Mononuclear cell (primary cell): ENCODE measurements around the gene C9. TPM values are rescaled to one million over a fixed set of nuclear protein-coding genes. Genes with fewer than 3 reads are reported as not detected.
"Not testable (repeated sequence)": the region's sequence is repeated elsewhere in the genome, so short reads cannot be mapped to it uniquely, and the experiment has no call there.

Experiments used
- H3K27me3 ChIP-seq: 2 replicates; pipeline ENCODE4 v1.6.0; 2011; ENCODE audit warnings: low read length, control low read depth; ENCODE audit not compliant: insufficient read depth
- H3K4me1 ChIP-seq: 2 replicates; pipeline ENCODE4 v1.5.1; 2011; ENCODE audit warnings: mild to moderate bottlenecking, low read length, control low read depth; ENCODE audit not compliant: insufficient read depth
- H3K4me3 ChIP-seq: 2 replicates; pipeline ENCODE4 v1.5.1; 2011; ENCODE audit warnings: mild to moderate bottlenecking, low read length, moderate library complexity
- H3K9me3 ChIP-seq: 2 replicates; pipeline ENCODE4 v1.5.1; 2011; ENCODE audit warnings: low read depth, mild to moderate bottlenecking, control low read depth, low read length
- total RNA-seq: library from RNA; depleted of rRNA; stranded (reverse); fragments of >200 nt; gene quantifications from one replicate; pipeline ENCODE4 v1.2.3, GENCODE V29; 2012

The C9 gene
- total RNA-seq, 1 donor: not detected

GRCh38 chr5:39272869-39273231 is 91.4 kb downstream of the C9 start:
- peaks cover 64% of the 10 kb centered on the region for H3K4me1 ChIP-seq
- H3K9me3 ChIP-seq, H3K27me3 ChIP-seq: not testable (repeated sequence)
- peak overlapping the region; percentile 23 for H3K4me3 ChIP-seq

GRCh38 chr5:39270225-39270848 is 94.0 kb downstream of the C9 start:
- no peaks in the 10 kb centered on the region for H3K9me3 ChIP-seq
- H3K4me3 ChIP-seq: peak overlapping the region; percentile 35
- H3K4me1 ChIP-seq: peaks cover 82% of the 10 kb centered on the region
- no peaks in the 10 kb centered on the region for H3K27me3 ChIP-seq

GRCh38 chr5:39267186-39267585 is 97.1 kb downstream of the C9 start:
- Histone ChIP-seq H3K27me3 (no peaks in the 10 kb centered on the region), H3K9me3 (no peaks in the 10 kb centered on the region), H3K4me1 (peaks cover 89% of the 10 kb centered on the region), H3K4me3 (no peak overlapping the region)

GRCh38 chr5:39266442-39266841 is 97.9 kb downstream of the C9 start:
- Histone ChIP-seq H3K4me1 (peaks cover 84% of the 10 kb centered on the region), H3K4me3 (no peak overlapping the region), H3K9me3 (no peaks in the 10 kb centered on the region), H3K27me3 (no peaks in the 10 kb centered on the region)

- no peak overlapping the region for H3K4me3 ChIP-seq
- H3K27me3 ChIP-seq: no peaks in the 10 kb centered on the region
- H3K4me1 ChIP-seq: peaks cover 70% of the 10 kb centered on the region
Measured at GRCh38 chr5:39264528-39264927, 99.8 kb downstream of the C9 start.

GRCh38 chr5:39262981-39263380 is 101.3 kb downstream of the C9 start:
- no peaks in the 10 kb centered on the region for H3K9me3 ChIP-seq
- H3K4me1 ChIP-seq: peaks cover 67% of the 10 kb centered on the region
- H3K4me3 ChIP-seq: no peak overlapping the region
- no peaks in the 10 kb centered on the region for H3K27me3 ChIP-seq

More at GRCh38 chr5:39264528-39264927, 99.8 kb downstream of the C9 start:
- H3K9me3 ChIP-seq: no peaks in the 10 kb centered on the region

- Histone ChIP-seq H3K4me3 (no peak overlapping the region), H3K4me1 (peaks cover 69% of the 10 kb centered on the region), H3K9me3 (no peaks in the 10 kb centered on the region)
Measured at GRCh38 chr5:39260095-39260494, 104.2 kb downstream of the C9 start.

GRCh38 chr5:39257554-39257953 is 106.7 kb downstream of the C9 start:
- no peaks in the 10 kb centered on the region for H3K27me3 ChIP-seq
- H3K4me3 ChIP-seq: no peak overlapping the region
- no peaks in the 10 kb centered on the region for H3K9me3 ChIP-seq

More at GRCh38 chr5:39260095-39260494, 104.2 kb downstream of the C9 start:
- no peaks in the 10 kb centered on the region for H3K27me3 ChIP-seq

GRCh38 chr5:39256477-39257235 is 107.6 kb downstream of the C9 start:
- Histone ChIP-seq H3K4me1 (peaks cover 50% of the 10 kb centered on the region), H3K27me3 (no peaks in the 10 kb centered on the region), H3K9me3 (no peaks in the 10 kb centered on the region), H3K4me3 (no peak overlapping the region)

More at GRCh38 chr5:39257554-39257953, 106.7 kb downstream of the C9 start:
- peaks cover 52% of the 10 kb centered on the region for H3K4me1 ChIP-seq

GRCh38 chr5:39255406-39255805 is 108.9 kb downstream of the C9 start:
- Histone ChIP-seq H3K4me3 (no peak overlapping the region), H3K27me3 (no peaks in the 10 kb centered on the region), H3K9me3 (peaks cover 3% of the 10 kb centered on the region), H3K4me1 (peaks cover 47% of the 10 kb centered on the region)

- peaks cover 47% of the 10 kb centered on the region for H3K4me1 ChIP-seq
- no peaks in the 10 kb centered on the region for H3K27me3 ChIP-seq
- peaks cover 10% of the 10 kb centered on the region for H3K9me3 ChIP-seq
- no peak overlapping the region for H3K4me3 ChIP-seq
Measured at GRCh38 chr5:39254671-39255070, 109.6 kb downstream of the C9 start.

GRCh38 chr5:39253196-39253595 is 111.1 kb downstream of the C9 start:
- Histone ChIP-seq H3K9me3 (peaks cover 11% of the 10 kb centered on the region), H3K4me3 (no peak overlapping the region), H3K27me3 (no peaks in the 10 kb centered on the region), H3K4me1 (peaks cover 36% of the 10 kb centered on the region)

- Histone ChIP-seq H3K27me3 (no peaks in the 10 kb centered on the region), H3K4me3 (no peak overlapping the region), H3K4me1 (peaks cover 6% of the 10 kb centered on the region), H3K9me3 (peaks cover 11% of the 10 kb centered on the region)
Measured at GRCh38 chr5:39249564-39250274, 114.6 kb downstream of the C9 start.

GRCh38 chr5:39249069-39249468 is 115.2 kb downstream of the C9 start:
- H3K9me3 ChIP-seq: peaks cover 11% of the 10 kb centered on the region
- no peaks in the 10 kb centered on the region for H3K27me3 ChIP-seq
- peaks cover 3% of the 10 kb centered on the region for H3K4me1 ChIP-seq
- no peak overlapping the region for H3K4me3 ChIP-seq

- Histone ChIP-seq H3K4me1 (peaks cover 12% of the 10 kb centered on the region), H3K9me3 (peaks cover 8% of the 10 kb centered on the region), H3K4me3 (no peak overlapping the region), H3K27me3 (no peaks in the 10 kb centered on the region)
Measured at GRCh38 chr5:39240750-39241149, 123.5 kb downstream of the C9 start.
